NCI-H460 (cell line): ENCODE results near the gene DCANP1. TPM values are rescaled to one million over a fixed set of nuclear protein-coding genes. Genes with fewer than 3 reads are reported as not detected.
A peak's percentile ranks its signal among the peaks of the same experiment; 100 is the strongest.

ENCODE experiments used
- DNase-seq: peaks from one replicate; pipeline ENCODE4 v3.0.0-alpha.2; 2016; ENCODE audit warnings: low read depth; ENCODE audit errors: extremely low read depth
- total RNA-seq: library from RNA; depleted of rRNA; stranded (reverse); fragments of >200 nt; shearing (Covaris generic); gene quantifications from 2 replicates; pipeline ENCODE4 v1.2.3, GENCODE V29; 2014

The DCANP1 gene
- total RNA-seq, 1 experiment from 2014 or later, result not detected

DNA sequence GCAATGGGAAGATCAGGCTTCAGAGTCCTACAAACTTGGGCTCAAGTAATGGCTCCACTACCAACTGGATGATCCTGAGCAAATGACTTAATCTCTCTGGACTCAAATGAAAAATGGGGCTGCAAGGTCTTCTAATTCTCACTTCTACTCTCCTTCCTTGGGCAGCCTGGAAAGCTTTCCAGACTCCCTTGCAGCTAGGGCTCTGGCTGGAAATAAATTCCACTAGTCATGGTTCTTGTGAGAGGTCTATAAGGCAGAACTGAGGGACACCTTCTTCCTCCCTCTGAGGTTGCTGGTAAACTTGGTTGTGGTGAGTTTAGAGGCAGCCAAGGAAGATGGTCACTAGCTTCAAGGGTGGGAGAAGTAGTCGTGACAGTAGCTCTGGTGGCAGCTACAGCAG, 18.6 kb downstream of the DCANP1 start:
- DNase-seq, result no peak

DNA sequence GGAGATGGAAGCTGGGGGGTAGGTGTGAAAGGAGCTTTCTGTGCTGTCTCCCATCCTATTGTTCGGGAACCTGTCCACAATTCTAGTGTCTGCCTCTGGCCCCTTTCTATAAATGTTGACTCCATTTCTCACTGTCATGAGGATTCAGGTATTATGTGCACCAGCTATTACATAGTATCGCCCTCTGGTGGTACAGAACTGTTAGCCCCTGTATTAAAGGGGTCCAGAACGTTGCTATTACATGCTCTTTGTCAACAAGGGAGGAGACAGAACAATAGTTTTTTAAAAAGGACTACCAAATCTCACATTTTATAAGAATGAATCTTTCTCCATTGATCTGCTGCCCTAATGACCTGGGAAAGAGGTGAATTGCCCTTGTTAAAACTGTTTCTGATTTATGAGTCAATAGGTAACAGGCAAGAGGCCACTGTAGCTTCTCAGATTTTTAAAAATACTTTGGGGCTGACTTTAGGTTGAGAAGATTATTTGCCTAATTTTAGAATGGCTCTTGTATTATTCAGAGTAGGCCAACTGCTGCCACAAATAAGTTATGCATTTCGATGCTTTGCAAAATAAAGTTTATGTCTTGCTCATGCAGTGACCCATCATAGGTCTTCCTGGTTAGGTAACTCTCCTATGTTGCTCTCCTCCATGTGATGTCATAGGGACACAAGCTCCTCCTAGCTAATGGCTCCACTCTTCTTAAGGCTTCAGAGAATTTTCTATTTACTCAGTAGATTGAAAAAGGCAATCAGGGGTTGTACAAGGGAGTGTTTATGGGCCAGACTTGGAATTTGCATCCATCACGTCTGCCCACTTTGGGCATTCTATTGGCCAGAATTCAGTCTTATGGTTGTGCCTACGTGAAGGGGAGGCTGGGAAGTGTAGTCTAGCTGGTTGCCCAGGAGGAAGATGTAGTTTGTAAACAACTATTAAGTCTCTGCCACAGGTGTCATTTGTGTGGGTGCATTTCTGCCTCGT, 20.8 kb downstream of the DCANP1 start:
- peak; percentile 49 for DNase-seq

DNA sequence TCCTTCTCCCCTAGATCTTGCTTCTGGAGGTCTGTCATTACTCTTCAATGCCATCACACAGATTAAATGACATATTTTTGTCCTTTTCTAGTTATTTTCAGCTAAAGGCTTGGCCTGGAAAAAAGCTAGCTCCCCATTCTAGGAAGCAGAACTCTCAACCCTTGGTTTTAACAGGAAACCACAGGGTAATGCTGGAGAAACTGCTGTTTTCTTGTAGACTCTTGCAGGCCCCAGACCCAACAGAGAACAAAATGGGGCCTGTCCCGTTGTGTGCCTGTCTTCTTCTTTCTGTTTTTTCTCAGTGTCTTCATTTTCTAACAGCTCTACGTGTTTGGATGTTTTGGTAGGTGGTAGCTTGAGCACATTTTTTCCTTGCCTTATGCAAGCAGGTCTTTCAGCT, 21.5 kb downstream of the DCANP1 start:
- no peak for DNase-seq

DNA sequence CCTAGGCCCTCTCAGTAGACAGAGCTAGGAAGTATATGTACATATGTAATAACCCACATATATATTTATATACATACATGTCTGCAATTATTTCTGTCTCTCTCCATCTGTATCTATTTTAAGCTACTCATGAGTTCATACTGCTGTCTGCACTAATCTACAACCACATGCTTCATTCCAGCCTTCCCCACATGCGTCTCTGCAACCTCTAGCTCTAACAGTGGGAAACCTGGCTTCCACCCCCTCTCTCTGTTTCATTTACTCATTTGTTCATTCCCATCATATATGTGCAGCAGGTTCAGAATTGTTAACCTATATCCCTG, 23.3 kb downstream of the DCANP1 start:
- no peak for DNase-seq

DNA sequence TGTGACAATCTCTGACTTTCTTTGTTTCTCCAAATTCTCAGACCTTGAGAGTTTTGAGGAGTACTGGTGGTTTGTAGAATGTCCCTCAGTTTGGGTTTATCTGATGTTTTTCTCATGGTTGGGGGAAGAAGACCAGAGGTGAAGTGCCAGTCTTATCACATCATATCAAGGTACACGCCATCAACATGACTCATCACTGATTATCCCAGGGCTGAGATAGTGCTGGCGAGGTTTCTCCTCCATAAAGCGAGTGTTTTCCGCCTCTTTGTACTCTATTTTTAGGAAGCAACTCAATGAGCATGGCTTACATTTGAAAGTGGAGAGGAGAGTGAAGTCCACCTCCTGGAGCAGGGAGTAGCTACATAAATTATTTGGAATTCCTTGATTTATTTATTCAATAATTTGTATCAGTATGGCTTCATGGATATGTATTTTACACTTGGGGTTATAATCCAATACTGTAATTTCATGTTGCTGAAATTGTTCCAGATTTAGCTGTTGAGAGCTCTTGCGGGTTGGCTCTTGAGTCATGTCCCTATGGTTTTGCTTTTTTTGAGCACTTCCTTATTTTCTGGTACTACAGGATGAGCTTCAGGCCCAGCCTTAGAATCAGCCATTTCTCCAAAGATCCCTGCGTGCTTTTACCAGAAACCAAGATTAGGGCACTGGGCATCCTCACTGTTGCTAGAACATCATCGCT, 23.9 kb downstream of the DCANP1 start:
- DNase-seq, result no peak

DNA sequence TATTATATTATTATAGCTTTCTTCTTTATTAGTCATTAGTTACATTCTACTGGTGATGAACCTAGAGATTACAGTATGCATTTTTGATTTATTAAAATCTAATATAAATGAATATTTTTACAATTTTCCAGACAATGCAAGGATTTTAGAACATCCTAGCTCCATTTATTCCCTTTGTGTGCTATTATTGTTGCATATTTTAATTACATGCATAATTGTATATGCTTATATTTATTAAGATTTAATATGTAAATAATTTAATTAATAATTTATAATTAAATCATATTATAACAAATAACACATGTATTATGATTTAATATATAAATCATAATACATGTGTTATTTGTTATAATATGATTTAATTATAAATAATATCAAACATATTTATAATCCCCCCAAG, 24.7 kb downstream of the DCANP1 start:
- no peak for DNase-seq

DNA sequence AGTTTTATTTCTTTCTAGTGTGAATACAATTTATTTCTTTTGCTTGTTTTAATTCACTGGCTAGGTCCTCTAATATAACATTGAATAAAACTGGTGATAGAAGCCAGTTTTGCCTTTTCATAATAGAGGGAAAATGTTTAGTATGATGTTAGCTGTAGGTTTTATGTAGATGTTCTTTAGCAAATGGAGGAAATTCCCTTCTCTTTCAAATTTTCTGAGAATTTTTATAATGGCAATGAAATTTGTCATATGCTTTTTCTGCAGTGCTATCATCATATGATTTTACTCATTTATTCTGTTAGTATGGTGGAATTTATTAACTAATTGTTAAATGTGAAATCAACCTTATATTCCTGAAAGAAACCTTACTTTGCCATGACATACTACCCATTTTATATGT, 30.1 kb downstream of the DCANP1 start:
- no peak for DNase-seq

DNA sequence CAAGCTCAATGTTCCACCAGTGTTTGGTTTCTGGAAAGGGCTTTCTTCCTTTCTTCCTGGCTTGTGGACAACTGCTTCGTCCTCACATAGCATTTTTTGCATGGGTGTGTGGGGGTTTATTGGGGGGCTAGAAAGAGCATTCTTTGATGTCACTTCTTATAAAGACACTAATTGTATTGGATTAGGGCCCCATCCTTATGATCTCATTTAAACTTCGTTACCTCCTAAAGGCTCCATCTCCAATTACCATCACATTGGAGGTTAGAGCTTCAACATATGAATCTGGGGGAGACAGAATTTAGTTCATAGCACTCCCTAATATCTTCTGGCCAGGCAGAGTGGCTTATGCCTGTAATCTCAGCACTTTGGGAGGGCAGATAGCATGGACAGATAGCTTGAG, 42.1 kb downstream of the DCANP1 start:
- no peak for DNase-seq

DNA sequence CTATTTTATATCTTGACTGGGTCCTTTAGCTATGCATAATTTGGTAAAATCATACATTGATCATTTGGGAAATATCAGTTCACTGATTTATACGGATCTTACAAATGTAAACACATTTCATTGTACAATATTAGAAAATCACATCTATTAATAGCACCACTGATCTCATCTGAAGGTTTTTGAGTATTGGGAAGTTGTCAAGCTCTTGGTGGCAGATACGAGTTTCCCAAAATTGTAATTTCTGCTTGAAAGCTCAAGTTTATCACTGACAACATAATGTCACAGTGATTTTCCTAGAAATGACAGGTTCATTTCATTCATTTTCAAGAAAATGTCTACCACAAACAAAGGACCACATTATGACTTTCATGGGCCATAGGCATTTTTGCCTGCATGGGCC, 45.1 kb downstream of the DCANP1 start:
- DNase-seq, result no peak

DNA sequence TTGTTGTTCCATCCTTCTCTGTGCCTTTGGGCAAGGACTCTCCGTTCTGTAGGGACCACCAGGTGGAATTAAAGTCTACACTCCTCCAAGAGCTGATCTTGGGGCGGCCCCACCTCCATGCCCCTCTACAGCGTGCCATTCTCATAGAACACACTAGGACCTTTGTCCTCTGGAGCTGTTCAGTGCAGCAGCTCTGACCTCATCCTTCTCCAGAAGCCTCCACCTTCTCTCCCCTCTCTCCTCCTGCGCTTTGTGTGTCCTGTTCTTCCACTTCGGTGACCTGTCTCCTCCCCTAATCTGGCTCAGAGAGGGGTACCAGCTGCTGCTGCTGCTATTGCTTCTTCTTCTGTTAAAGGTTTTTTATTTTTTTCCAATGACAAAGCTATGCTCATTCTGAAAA, 46.3 kb downstream of the DCANP1 start:
- no peak for DNase-seq

DNA sequence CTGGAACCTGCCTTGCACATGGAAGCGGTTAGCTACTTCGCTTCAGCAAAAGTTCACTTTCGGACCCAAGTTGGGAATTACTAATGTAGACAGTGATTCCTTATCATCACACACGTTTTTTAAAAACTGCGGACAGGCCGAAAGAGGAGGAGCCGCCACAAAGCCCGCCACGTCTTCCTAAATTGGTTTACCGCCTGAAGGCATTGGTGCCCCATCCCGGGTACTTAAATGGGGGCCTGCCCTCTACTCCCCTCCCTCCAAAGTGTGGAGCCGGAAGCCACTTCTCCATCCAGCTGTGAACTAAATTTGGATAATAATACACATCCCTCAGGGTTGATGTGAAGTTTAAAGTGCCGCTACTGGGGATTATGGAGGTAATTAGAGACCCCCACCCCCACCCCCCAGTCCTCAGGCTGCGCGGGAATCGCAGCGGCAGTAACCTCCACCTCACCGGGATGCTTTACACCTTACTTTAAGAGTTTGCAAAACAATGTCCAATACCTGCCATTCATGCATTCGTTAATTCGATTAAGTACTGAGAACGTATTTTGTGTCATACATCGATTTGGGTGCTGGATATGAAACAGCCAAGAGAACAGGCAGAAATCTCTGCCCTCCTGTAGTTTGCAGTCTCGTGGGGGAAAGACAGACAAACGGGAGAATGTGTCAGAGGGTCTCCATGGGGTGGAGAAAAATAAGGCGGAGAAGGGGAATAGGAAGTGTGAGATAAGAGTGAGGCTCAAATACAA, 47.2 kb downstream of the DCANP1 start:
- no peak for DNase-seq

DNA sequence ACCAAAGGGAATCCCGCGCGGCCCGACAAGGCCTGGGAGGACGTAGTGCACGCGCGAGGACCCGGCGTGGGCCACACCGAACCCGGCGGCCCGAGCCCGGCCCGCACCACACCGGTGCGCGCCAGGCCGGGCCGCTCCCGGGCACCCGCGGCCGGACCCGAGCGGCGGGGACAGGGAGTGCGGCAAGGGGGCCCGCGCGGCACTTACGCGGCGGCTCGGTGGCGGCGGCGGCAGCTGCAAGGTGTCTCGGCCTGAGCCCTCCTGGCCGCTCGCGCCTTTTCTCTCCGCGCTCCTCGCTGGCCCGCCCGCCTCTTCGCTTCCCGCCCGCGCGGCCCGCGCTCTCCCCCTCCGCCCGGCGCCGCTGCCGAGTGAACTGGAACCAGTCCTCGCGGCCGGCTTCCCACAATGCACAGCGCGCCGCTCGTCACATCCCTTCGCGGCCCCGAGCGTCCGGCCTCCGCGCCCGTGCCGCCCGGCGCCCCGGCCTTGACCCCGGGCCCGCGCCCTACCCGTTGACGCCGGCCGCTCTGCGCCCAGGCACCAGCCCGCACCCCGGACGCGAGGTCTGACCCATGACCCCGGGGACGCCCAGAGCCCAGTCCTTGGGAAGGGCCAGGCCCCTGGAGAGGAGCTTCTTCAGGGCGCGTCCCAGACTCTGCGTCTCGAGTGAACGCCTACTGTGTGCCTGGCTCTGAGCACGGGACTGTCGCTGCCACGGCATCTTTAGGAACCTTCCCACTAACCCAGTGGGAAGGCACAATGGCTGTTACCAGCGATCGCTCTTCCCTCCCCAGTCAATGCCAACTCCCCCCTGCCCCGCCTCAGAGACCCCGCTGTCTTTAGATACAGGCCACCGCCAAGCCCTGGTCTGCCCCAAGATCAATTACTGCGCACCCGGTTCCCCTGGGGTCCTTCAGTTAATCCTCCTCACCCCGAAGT, 48.0 kb downstream of the DCANP1 start, which contains the start of gene MACROH2A1:
TSS of gene MACROH2A1 (minus strand) at position 377 of the 939 bp plus-strand sequence. CDS start 10,138 bp downstream, outside the sequence.
- DNase-seq, result peak; percentile 82

DNA sequence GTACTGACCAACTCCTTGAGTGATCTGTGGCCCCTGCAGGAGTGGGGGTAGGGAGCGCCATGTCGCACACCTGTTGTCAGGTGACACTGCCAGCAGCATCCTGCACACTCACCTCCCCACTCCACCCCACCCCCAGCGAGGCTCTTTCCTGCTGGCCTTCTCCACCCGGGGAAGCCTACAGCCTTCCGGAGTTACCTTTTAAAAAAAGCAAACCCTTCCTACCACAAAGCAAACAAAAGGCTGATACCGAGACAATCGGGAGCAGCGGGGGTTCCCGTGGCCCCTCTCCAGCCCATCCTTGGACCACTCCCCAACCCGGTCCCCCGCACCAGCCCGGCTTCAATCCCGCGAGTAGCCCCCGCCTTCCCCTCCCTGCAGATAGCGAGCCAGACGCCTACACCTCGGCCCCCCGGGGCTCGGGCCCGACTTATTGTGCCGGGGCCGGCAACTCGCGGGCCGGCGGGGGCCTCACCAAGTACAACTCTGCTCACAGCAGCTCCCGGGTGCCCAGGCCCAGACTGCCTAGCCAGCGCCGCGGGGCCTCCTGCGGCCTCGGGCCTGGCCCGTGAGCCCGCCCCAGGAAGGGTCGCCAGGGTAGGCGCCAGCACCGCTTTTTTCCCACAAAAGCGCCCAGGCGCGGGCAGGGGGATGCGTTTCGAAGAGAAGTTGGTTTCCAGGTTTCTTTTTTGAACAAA, 48.8 kb downstream of the DCANP1 start:
- no peak for DNase-seq

DNA sequence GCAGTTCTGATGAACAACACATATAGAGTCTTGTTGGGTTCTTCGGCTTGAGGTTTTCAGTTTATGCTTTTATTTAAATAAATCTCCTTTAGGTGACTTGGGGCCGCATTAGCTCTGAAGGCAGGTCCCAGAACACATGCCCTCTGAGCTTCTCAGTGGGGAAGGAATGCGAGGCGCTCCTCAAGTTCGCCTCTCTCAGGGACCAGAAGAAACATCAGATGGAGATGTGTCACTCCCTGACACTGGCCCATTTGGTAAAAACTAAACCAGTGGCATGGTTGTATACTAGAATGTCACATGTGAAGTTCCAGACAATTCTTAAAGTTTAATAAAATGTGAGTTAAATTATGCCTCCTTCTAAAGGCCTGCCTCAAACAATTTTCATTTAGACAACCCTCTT, 50.1 kb downstream of the DCANP1 start:
- DNase-seq, result no peak

DNA sequence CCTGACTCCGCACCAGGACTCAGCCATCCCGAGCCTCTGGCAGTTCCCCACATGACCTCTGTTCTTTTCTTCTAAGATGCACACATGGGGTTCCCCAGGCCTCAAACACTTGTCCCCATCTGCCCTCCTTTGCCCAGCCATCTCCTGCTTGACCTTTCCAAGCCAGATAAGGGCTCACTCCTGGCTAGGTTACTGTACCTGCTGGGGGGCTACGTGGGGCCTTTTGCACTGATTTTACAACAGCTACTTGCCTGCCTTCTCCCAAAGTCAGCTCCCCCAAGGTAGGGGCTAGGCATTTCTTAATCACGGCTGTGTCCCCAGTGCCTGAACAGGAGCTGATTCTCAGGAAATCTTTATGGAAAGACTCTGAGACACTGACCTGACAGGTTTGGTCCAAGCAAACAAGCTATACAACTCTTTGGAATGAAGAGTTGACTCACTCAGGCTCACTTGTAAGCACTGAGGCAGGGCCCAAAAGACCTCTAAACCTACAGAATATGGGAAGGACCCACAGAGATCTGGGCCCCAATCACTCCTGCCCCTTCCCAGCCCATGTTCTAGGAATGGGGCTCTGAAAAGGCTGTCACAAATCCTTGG, 50.6 kb downstream of the DCANP1 start:
- DNase-seq, result no peak

DNA sequence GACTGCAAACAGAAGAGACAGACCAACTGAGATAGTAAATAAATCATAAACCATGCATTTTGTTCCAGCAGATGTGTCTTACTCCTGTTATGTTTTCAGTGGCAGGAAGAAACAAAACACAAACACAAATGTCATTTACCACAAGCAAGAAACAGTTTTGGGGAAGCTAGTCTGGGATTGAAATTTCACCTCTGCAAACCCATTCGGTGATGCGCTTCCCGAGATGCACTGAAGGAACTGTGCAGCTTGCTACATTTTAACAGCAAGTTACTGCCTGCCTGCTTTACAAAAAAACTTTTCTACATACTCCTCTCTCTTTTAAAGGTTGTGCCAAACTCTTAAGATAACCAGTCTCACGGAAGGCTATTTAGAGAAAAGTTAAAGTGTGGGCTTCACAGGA, 51.3 kb downstream of the DCANP1 start:
- no peak for DNase-seq

DNA sequence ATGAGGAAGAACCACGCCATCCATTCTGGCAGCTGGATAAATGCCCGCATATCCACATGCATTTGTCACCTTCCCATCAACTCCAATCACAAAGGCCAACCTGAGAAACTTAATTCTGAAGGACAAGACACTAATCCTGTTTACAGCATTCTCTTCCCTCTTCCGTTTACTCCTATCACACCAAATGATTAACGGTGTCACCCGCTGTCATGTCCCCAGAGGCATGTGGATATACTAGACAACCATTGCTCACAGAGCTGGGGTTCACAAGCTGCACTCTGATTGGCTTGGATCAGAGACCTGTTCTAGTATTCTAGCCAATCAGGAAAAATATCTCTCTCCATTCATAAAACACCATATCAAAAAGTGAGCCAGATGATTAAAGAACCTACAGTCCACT, 51.7 kb downstream of the DCANP1 start:
- no peak for DNase-seq
